Measurements from ENCODE around the gene PREX1. TPM values are rescaled to one million over a fixed set of nuclear protein-coding genes. Genes with fewer than 3 reads are reported as not detected.
A peak's percentile ranks its signal among the peaks of the same experiment; 100 is the strongest.
"Not testable (repeated sequence)": the region's sequence is repeated elsewhere in the genome, so short reads cannot be mapped to it uniquely, and the experiment has no call there.

Gene PREX1
- total RNA-seq, 1 experiment from 2014 or later: 36.0 TPM

- no peak overlapping the region for H3K4me3 ChIP-seq (ENCODE audit: insufficient read depth, low read depth, low read length)
- no peak for DNase-seq
- H3K27me3 ChIP-seq (ENCODE audit: control insufficient read depth, insufficient read depth, low read length): no peaks in the 10 kb centered on the region
- H3K36me3 ChIP-seq (replicated peaks; ENCODE audit: control insufficient read depth, insufficient read depth, low read length): no peaks in the 10 kb centered on the region
Observed at GRCh38 chr20:48839154-48839917, 11.5 kb upstream of the PREX1 start.

GRCh38 chr20:48837014-48837413 is 9.2 kb upstream of the PREX1 start:
- Histone ChIP-seq H3K27me3 (ENCODE audit: control insufficient read depth, insufficient read depth, low read length) (no peaks in the 10 kb centered on the region), H3K4me3 (ENCODE audit: insufficient read depth, low read depth, low read length) (no peak overlapping the region), H3K36me3 (replicated peaks; ENCODE audit: control insufficient read depth, insufficient read depth, low read length) (no peaks in the 10 kb centered on the region)
- no peak for DNase-seq

DNA sequence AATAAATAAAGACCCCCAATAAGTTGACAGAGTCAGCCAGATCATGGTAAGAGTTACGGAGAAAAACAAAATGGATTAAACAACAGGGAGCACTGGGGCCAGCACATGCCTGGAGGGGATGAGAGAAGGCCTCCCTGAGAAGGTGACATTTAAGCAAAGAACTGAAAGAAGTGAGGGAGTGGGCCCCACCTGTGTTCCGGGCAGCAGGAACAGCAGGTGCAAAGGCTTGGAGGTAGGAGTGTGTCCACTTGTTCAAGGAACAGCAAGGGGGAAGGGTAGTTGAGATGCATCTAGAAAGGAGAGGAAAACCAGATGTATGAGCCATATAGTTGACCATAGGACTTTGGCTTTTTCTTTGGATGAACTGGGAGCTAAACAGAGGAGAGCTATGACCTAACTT is 7.6 kb upstream of the PREX1 start:
- Histone ChIP-seq H3K4me3 (ENCODE audit: insufficient read depth, low read depth, low read length) (no peak overlapping the region), H3K27me3 (ENCODE audit: control insufficient read depth, insufficient read depth, low read length) (no peaks in the 10 kb centered on the region; the same call in 1 of the 2 replicates), H3K36me3 (replicated peaks; ENCODE audit: control insufficient read depth, insufficient read depth, low read length) (no peaks in the 10 kb centered on the region)
- no peak for DNase-seq

DNA sequence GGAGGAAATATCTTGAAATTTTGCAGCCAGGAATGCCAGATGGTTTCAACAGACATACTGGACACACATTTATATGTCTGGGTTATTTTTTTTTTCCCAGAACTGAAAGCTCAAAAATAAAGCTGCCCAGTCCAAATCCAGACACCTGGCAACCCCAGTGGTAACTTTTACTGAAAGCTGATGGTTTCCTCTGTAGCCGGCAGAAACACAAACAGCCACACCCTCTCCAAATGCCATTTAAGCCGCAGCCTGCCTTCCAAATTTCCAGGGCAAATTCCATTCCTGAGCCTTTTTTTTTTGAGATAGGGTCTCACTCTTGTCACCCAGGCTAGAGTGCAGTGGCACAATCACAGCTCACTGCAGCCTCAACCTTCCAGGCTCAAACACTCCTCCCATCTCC is 6.5 kb upstream of the PREX1 start:
- no peak for DNase-seq
- Histone ChIP-seq H3K36me3 (replicated peaks; ENCODE audit: control insufficient read depth, insufficient read depth, low read length) (no peaks in the 10 kb centered on the region), H3K4me3 (ENCODE audit: insufficient read depth, low read depth, low read length) (no peak overlapping the region), H3K27me3 (ENCODE audit: control insufficient read depth, insufficient read depth, low read length) (peaks cover under 1% of the 10 kb centered on the region)

DNA sequence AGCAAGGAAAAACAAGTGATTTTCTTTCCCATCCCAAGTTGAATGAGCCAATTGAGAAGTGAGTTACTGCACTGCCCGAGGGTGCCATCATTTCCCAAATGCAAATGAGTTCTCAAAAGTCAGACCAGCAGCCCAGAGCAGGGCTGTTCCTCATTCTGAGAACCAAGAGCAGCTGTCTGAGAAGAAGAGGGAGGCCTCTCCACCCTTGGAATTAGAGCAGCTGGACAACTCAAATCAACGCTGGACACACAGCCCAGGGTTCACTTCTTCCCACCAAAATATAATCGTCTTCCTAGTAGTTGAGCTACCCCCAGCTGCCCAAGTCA is 4.6 kb upstream of the PREX1 start:
- H3K27me3 ChIP-seq (ENCODE audit: control insufficient read depth, insufficient read depth, low read length): peaks cover 10% of the 10 kb centered on the region

GRCh38 chr20:48831718-48832404 is 4.1 kb upstream of the PREX1 start:
- peaks cover 15% of the 10 kb centered on the region for H3K27me3 ChIP-seq (ENCODE audit: control insufficient read depth, insufficient read depth, low read length)
- DNase-seq: no peak
- no peaks in the 10 kb centered on the region for H3K36me3 ChIP-seq (replicated peaks; ENCODE audit: control insufficient read depth, insufficient read depth, low read length)
- H3K4me3 ChIP-seq (ENCODE audit: insufficient read depth, low read depth, low read length): no peak overlapping the region

More for the DNA sequence above, 4.6 kb upstream of the PREX1 start:
- no peak for DNase-seq
- Histone ChIP-seq H3K36me3 (replicated peaks; ENCODE audit: control insufficient read depth, insufficient read depth, low read length) (no peaks in the 10 kb centered on the region), H3K4me3 (ENCODE audit: insufficient read depth, low read depth, low read length) (no peak overlapping the region)

GRCh38 chr20:48830826-48831318 is 3.1 kb upstream of the PREX1 start:
- no peak overlapping the region for H3K4me3 ChIP-seq (ENCODE audit: insufficient read depth, low read depth, low read length)
- H3K27me3 ChIP-seq (ENCODE audit: control insufficient read depth, insufficient read depth, low read length): peaks cover 19% of the 10 kb centered on the region

GRCh38 chr20:48829940-48830339 is 2.1 kb upstream of the PREX1 start:
- no peaks in the 10 kb centered on the region for H3K36me3 ChIP-seq (replicated peaks; ENCODE audit: control insufficient read depth, insufficient read depth, low read length)
- no peak overlapping the region for H3K4me3 ChIP-seq (ENCODE audit: insufficient read depth, low read depth, low read length)
- DNase-seq: no peak
- H3K27me3 ChIP-seq (ENCODE audit: control insufficient read depth, insufficient read depth, low read length): peaks cover 27% of the 10 kb centered on the region

More at GRCh38 chr20:48830826-48831318, 3.1 kb upstream of the PREX1 start:
- no peak for DNase-seq
- no peaks in the 10 kb centered on the region for H3K36me3 ChIP-seq (replicated peaks; ENCODE audit: control insufficient read depth, insufficient read depth, low read length)

GRCh38 chr20:48828734-48829460 is 1.1 kb upstream of the PREX1 start:
- peaks cover 32% of the 10 kb centered on the region for H3K27me3 ChIP-seq (ENCODE audit: control insufficient read depth, insufficient read depth, low read length)
- peak overlapping the region; percentile 69 for H3K4me3 ChIP-seq (ENCODE audit: insufficient read depth, low read depth, low read length)
- DNase-seq: peak; percentile 60
- H3K36me3 ChIP-seq (replicated peaks; ENCODE audit: control insufficient read depth, insufficient read depth, low read length): no peaks in the 10 kb centered on the region

GRCh38 chr20:48826883-48827771 is 672 bp downstream of the PREX1 start:
- Histone ChIP-seq H3K4me3 (ENCODE audit: insufficient read depth, low read depth, low read length) (peak overlapping the region; percentile 88), H3K27me3 (ENCODE audit: control insufficient read depth, insufficient read depth, low read length) (peaks cover 32% of the 10 kb centered on the region), H3K36me3 (replicated peaks; ENCODE audit: control insufficient read depth, insufficient read depth, low read length) (no peaks in the 10 kb centered on the region)
- DNase-seq: peak; percentile 81

DNA sequence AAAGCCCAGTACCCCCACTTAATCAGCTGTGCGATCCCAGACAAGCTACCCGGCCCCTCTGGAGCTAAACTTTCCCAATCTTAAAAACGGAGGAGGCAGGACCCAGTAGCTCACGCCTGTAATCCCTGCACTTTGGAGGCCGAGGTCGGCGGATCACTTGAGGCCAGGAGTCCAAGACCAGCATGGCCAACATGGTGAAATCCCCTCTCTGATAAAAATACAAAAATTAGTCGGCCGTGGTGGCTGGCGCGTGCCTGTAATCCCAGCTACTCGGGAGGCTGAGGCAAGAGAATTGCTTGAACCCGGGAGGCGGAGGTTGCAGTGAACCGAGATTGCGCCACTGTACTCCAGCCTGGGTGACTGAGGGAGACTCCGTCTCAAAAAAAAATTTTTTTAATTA is 1.3 kb downstream of the PREX1 start:
- peak overlapping the region; percentile 88 for H3K4me3 ChIP-seq (ENCODE audit: insufficient read depth, low read depth, low read length)
- H3K27me3 ChIP-seq (ENCODE audit: control insufficient read depth, insufficient read depth, low read length): peaks cover 32% of the 10 kb centered on the region
- DNase-seq; H3K36me3 ChIP-seq (replicated peaks; ENCODE audit: control insufficient read depth, insufficient read depth, low read length): not testable (repeated sequence)

- Histone ChIP-seq H3K4me3 (ENCODE audit: insufficient read depth, low read depth, low read length) (peak overlapping the region; percentile 88), H3K27me3 (ENCODE audit: control insufficient read depth, insufficient read depth, low read length) (peaks cover 32% of the 10 kb centered on the region), H3K36me3 (replicated peaks; ENCODE audit: control insufficient read depth, insufficient read depth, low read length) (no peaks in the 10 kb centered on the region)
- peak; percentile 78 for DNase-seq
Observed at GRCh38 chr20:48826069-48826468, 1.7 kb downstream of the PREX1 start.

GRCh38 chr20:48825566-48825920 is 2.3 kb downstream of the PREX1 start:
- H3K4me3 ChIP-seq (ENCODE audit: insufficient read depth, low read depth, low read length): no peak overlapping the region; the same call in 1 of the 2 replicates
- DNase-seq: no peak
- peaks cover 32% of the 10 kb centered on the region for H3K27me3 ChIP-seq (ENCODE audit: control insufficient read depth, insufficient read depth, low read length)
- H3K36me3 ChIP-seq (replicated peaks; ENCODE audit: control insufficient read depth, insufficient read depth, low read length): no peaks in the 10 kb centered on the region

Data from H7 (cell line).